HCT116 (cell line): ENCODE data around the gene EEF1A2. TPM values are rescaled to one million over a fixed set of nuclear protein-coding genes. Genes with fewer than 3 reads are reported as not detected.

Source experiments
- ATAC-seq: fragments of 200-7000 bp; cut with Tn5 transposase; 2 replicates; pipeline ENCODE4 v1.9.1; 2020; ENCODE audit warnings: mild to moderate bottlenecking, moderate library complexity
- BruUV-seq: library from RNA; stranded (reverse); fragments of 400-500 nt; replicated peaks from 2 replicates; lab custom pipeline; 2021; lab: Mats Ljungman, UMichigan
- CTCF ChIA-PET: fragments of 300-600 bp; sonication (Branson Sonifier 250); formaldehyde crosslinking; loops from one replicate; lab custom pipeline; 2021; ENCODE audit warnings: antibody characterized with exemption; lab: Charles Lee
- POLR2A ChIA-PET: fragments of 300-600, 350-600 bp; sonication (Branson Sonifier 250); formaldehyde crosslinking; loops from one replicate; lab custom pipeline; 2021; ENCODE audit warnings: antibody characterized with exemption; lab: Charles Lee
- RAD21 ChIA-PET, 2 experiments: fragments of 300-600 bp; sonication (Branson Sonifier 250); formaldehyde crosslinking; loops; one replicate each; lab custom pipeline; 2023; ENCODE audit warnings: low total read pairs in 2 of 2; ENCODE audit not compliant: uncharacterized antibody in 2 of 2, unreplicated experiment in 2 of 2, low non-redundant PET in 1 of 2; lab: Charles Lee
- DNase-seq: peaks from one replicate; pipeline ENCODE4 v3.0.0-alpha.2; 2010; ENCODE audit warnings: low read depth, low spot score
- H2AFZ ChIP-seq: fragments of 200-600 bp; shearing (Covaris generic), sonication (generic); 2 replicates; pipeline ENCODE4 v1.6.1; 2017; ENCODE audit warnings: low read depth, mixed run types, mixed read lengths, antibody characterized with exemption, low read length; ENCODE audit not compliant: poor library complexity, severe bottlenecking
- H3K27ac ChIP-seq: 2 replicates; pipeline ENCODE4 v1.5.1; 2012; ENCODE audit warnings: low read depth, low read length
- H3K27me3 ChIP-seq: fragments of 200-600 bp; sonication (generic); 2 replicates; pipeline ENCODE4 v1.6.1; 2016; ENCODE audit warnings: mixed run types, low read length, mixed read lengths; ENCODE audit not compliant: insufficient read depth
- H3K36me3 ChIP-seq, 2 experiments: fragments of 200-500 bp in 1 of 2; fragments of 200-600 bp in 1 of 2; sonication (Bioruptor generic) in 1 of 2; sonication (generic) in 1 of 2; 2 replicates each; pipeline versions ENCODE4 v1.5.1 to v1.6.1; 2014 to 2016; ENCODE audit warnings: low read length in 2 of 2, inconsistent platforms in 1 of 2, mixed read lengths in 1 of 2, mixed run types in 1 of 2; ENCODE audit not compliant: insufficient read depth in 2 of 2, control insufficient read depth in 1 of 2
- H3K4me1 ChIP-seq, 2 experiments: fragments of 200-600 bp in 1 of 2; sonication (generic) in 1 of 2; 2 replicates each; pipeline versions ENCODE4 v1.5.1 to v1.6.1; 2012 to 2017; ENCODE audit warnings: low read length in 2 of 2, inconsistent platforms in 1 of 2, mild to moderate bottlenecking in 1 of 2, mixed read lengths in 1 of 2, mixed run types in 1 of 2, moderate library complexity in 1 of 2; ENCODE audit not compliant: insufficient read depth in 2 of 2, control insufficient read depth in 1 of 2
- H3K4me2 ChIP-seq: fragments of 200-600 bp; sonication (generic); 2 replicates; pipeline ENCODE4 v1.6.1; 2017; ENCODE audit warnings: mixed run types, low read length, mixed read lengths
- H3K4me3 ChIP-seq, 2 experiments: fragments of 200-600 bp in 1 of 2; sonication (generic) in 1 of 2; replicated peaks in 1 of 2; 2 replicates each; pipeline ENCODE4 v1.5.1; 2011 to 2016; ENCODE audit warnings: low read length in 2 of 2, control low read depth in 1 of 2, low read depth in 1 of 2, mild to moderate bottlenecking in 1 of 2, mixed read lengths in 1 of 2, mixed run types in 1 of 2
- H3K79me2 ChIP-seq: fragments of 200-600 bp; sonication (generic); 2 replicates; pipeline ENCODE4 v1.6.1; 2017; ENCODE audit warnings: mild to moderate bottlenecking, mixed run types, low read length, moderate library complexity, mixed read lengths; ENCODE audit not compliant: insufficient read depth
- H3K9ac ChIP-seq: fragments of 200-600 bp; sonication (generic); 2 replicates; pipeline ENCODE4 v1.6.1; 2016; ENCODE audit warnings: low read length, mixed read lengths
- H3K9me2 ChIP-seq: fragments of 200-600 bp; sonication (generic), shearing (Covaris generic); 2 replicates; pipeline ENCODE4 v1.6.1; 2017; ENCODE audit warnings: mixed run types, mild to moderate bottlenecking, moderate library complexity; ENCODE audit not compliant: insufficient read depth
- H3K9me3 ChIP-seq, 2 experiments: fragments of 200-500 bp in 1 of 2; fragments of 200-600 bp in 1 of 2; sonication (Bioruptor generic) in 1 of 2; sonication (generic) in 1 of 2; 2 replicates each; pipeline ENCODE4 v1.6.1; 2014 to 2017; ENCODE audit warnings: low read length in 2 of 2, mixed read lengths in 2 of 2, inconsistent platforms in 1 of 2, low read depth in 1 of 2, mild to moderate bottlenecking in 1 of 2, mixed run types in 1 of 2, moderate library complexity in 1 of 2; ENCODE audit not compliant: control insufficient read depth in 1 of 2, insufficient read depth in 1 of 2
- H4K20me1 ChIP-seq: fragments of 200-600 bp; sonication (generic), shearing (Covaris generic); 2 replicates; pipeline ENCODE4 v1.6.1; 2017; ENCODE audit warnings: mixed run types, mild to moderate bottlenecking, moderate library complexity; ENCODE audit not compliant: insufficient read depth
- CTCF ChIP-seq, 3 experiments: fragments of 200-600 bp in 1 of 3; sonication (generic) in 1 of 3; IDR thresholded peaks in 2 of 3; conservative IDR thresholded peaks in 1 of 3; 2 replicates each; pipeline ENCODE4 v1.5.1; 2012 to 2017; ENCODE audit warnings: low read depth in 2 of 3, low read length in 2 of 3, antibody characterized with exemption in 1 of 3, borderline replicate concordance in 1 of 3, control low read depth in 1 of 3, mild to moderate bottlenecking in 1 of 3, mixed read lengths in 1 of 3, mixed run types in 1 of 3, moderate library complexity in 1 of 3; ENCODE audit not compliant: insufficient read depth in 1 of 3
- EZH2 ChIP-seq: fragments of 200-600 bp; sonication (generic); IDR thresholded peaks from 2 replicates; pipeline ENCODE4 v1.6.1; 2017; ENCODE audit warnings: antibody characterized with exemption, mixed run types
- EZH2phosphoT487 ChIP-seq: fragments of 200-600 bp; IDR thresholded peaks from 2 replicates; pipeline ENCODE4 v1.6.1; 2018; ENCODE audit warnings: antibody characterized with exemption, borderline replicate concordance
- POLR2A ChIP-seq: IDR thresholded peaks from 2 replicates; pipeline ENCODE4 v1.7.0; 2011; ENCODE audit warnings: borderline replicate concordance; ENCODE audit not compliant: insufficient read depth, insufficient read length; ENCODE audit errors: extremely low read depth
- SIN3A ChIP-seq: IDR thresholded peaks from 2 replicates; pipeline ENCODE4 v1.6.1; 2012; ENCODE audit warnings: low read depth
- SP1 ChIP-seq: IDR thresholded peaks from 2 replicates; pipeline ENCODE4 v1.6.1; 2012; ENCODE audit warnings: low read depth
- TCF7L2 ChIP-seq: IDR thresholded peaks from 2 replicates; pipeline ENCODE4 v1.7.0; 2011; ENCODE audit warnings: borderline replicate concordance, inconsistent platforms; ENCODE audit not compliant: insufficient read depth, insufficient read length; ENCODE audit errors: extremely low read depth
- intact Hi-C: fragments of 100-400 bp; cut with micrococcal nuclease; formaldehyde crosslinking; loops from 2 replicates; pipeline ENCODE4 v1.10.0; 2022
- total RNA-seq: library from RNA; stranded (reverse); gene quantifications from one replicate; pipeline ENCODE4 v1.2.1, GENCODE V29; 2021; ENCODE audit not compliant: unreplicated experiment

EEF1A2 gene
- total RNA-seq, 1 experiment from 2014 or later = 454 TPM

GRCh38 chr20:63521602-63522001 lies 22.7 kb upstream of the EEF1A2 start:
- Histone ChIP-seq H3K36me3 (peaks cover 6 to 24% of the 10 kb centered on the region in 2 experiments), H4K20me1 (no peaks in the 10 kb centered on the region), H2AFZ (no peak overlapping the region), H3K9ac (peak overlapping the region; percentile 94), H3K9me2 (no peaks in the 10 kb centered on the region), H3K9me3 (peaks cover 5 to 7% of the 10 kb centered on the region in 2 experiments; a peak in 2 of 4 replicates), H3K4me1 (peaks cover 8 to 44% of the 10 kb centered on the region in 2 experiments; a peak in 3 of 4 replicates), H3K79me2 (peaks cover 21% of the 10 kb centered on the region), H3K27ac (peak overlapping the region; percentile 98), H3K4me2 (peak overlapping the region; percentile 93), H3K4me3 (peak overlapping the region; percentile 89 to 97), H3K27me3 (no peaks in the 10 kb centered on the region)
- intact Hi-C loops = no loop called here
- no TSS peak for BruUV-seq
- CTCF ChIA-PET = interaction anchor here (0.7 to 1.8 kb wide), 2 partner anchors 9 to 16 kb away, joined by 3 to 9 read pairs; partner anchors contain the start of gene PTK6
- TF ChIP-seq CTCF (IDR thresholded peaks at IDR 0.05 in 2 of 3, conservative IDR thresholded peaks at IDR 0.05 in 1 of 3; ENCODE audit: borderline replicate concordance in 1 of 3, insufficient read depth in 1 of 3, low read depth in 2 of 3, low read length in 2 of 3) (0 out of 6 replicates have a peak, but pooled peaks of 1 of the 3 experiments have one; percentile 7), EZH2 (no peak)
- RAD21 ChIA-PET = interaction anchor here in 1 of 2 experiments (1.1 kb wide), 1 partner anchor 16 kb away, joined by 3 read pairs; no protein-coding TSS in a partner anchor
- DNase-seq = no peak
- ATAC-seq = no peak
- POLR2A ChIA-PET = interaction anchor here (0.9 to 2.1 kb wide), 5 partner anchors 10 to 41 kb away, joined by 3 to 10 read pairs (median 7); partner anchors contain the start of gene PTK6

- ATAC-seq (peak; percentile 56), DNase-seq (no peak)
- TSS peak; percentile 78 for BruUV-seq
- H3K4me3 ChIP-seq = peak overlapping the region; percentile 89 to 97
- no peaks in the 10 kb centered on the region for H4K20me1 ChIP-seq
- no peaks in the 10 kb centered on the region for H3K27me3 ChIP-seq
- H3K27ac ChIP-seq = peak overlapping the region; percentile 98
- ChIA-PET CTCF (interaction anchor here (0.7 to 1.9 kb wide), 5 partner anchors 10 to 453 kb away, joined by 3 to 9 read pairs (median 5); partner anchors contain the start of gene PTK6), POLR2A (interaction anchor here (0.9 to 2.1 kb wide), 5 partner anchors 10 to 41 kb away, joined by 3 to 10 read pairs (median 7); partner anchors contain the start of gene PTK6), RAD21 (interaction anchor here (0.7 to 1.1 kb wide), 3 partner anchors 17 to 37 kb away, joined by 3 read pairs; no protein-coding TSS in a partner anchor)
- intact Hi-C loops = no loop called here
- peak overlapping the region; percentile 93 for H3K4me2 ChIP-seq
- no peaks in the 10 kb centered on the region for H3K9me2 ChIP-seq
- H3K79me2 ChIP-seq = peaks cover 21% of the 10 kb centered on the region
- peaks cover 5 to 7% of the 10 kb centered on the region in 2 experiments; a peak in 2 of 4 replicates for H3K9me3 ChIP-seq
- peaks cover 7 to 43% of the 10 kb centered on the region in 2 experiments; a peak in 3 of 4 replicates for H3K4me1 ChIP-seq
- peaks cover 6 to 24% of the 10 kb centered on the region in 2 experiments for H3K36me3 ChIP-seq
- H3K9ac ChIP-seq = peak overlapping the region; percentile 94
- no peak overlapping the region for H2AFZ ChIP-seq
- no peak for TF ChIP-seq SIN3A
- TF ChIP-seq TCF7L2 = peak; percentile 68
- no peak for TF ChIP-seq CTCF (IDR thresholded peaks at IDR 0.05 in 2 of 3, conservative IDR thresholded peaks at IDR 0.05 in 1 of 3; ENCODE audit: borderline replicate concordance in 1 of 3, insufficient read depth in 1 of 3, low read depth in 2 of 3, low read length in 2 of 3)
- TF ChIP-seq SP1 = no peak
- no peak for TF ChIP-seq POLR2A
- no peak for TF ChIP-seq EZH2phosphoT487
Observed at GRCh38 chr20:63520934-63521601, 22.2 kb upstream of the EEF1A2 start.
